HepG2 (cell line): Measurements from ENCODE around the gene CARMIL3. TPM values are rescaled to one million over a fixed set of nuclear protein-coding genes. Genes with fewer than 3 reads are reported as not detected.

Experiments used
- CEBPG ChIP-seq: IDR thresholded peaks from 2 replicates; pipeline ENCODE4 v1.6.1; 2016
- KLF6 ChIP-seq: IDR thresholded peaks from 2 replicates; pipeline ENCODE4 v1.8.0; 2016; ENCODE audit warnings: missing biosample characterization, missing genetic modification reagents
- MTA3 ChIP-seq: sonication (generic); formaldehyde crosslinking; IDR thresholded peaks from 2 replicates; pipeline ENCODE4 v1.4.0; 2020; ENCODE audit warnings: missing genetic modification reagents
- NAIF1 ChIP-seq: sonication (generic); formaldehyde crosslinking; IDR thresholded peaks from 2 replicates; pipeline ENCODE4 v1.5.0; 2020; ENCODE audit warnings: mild to moderate bottlenecking, missing genetic modification reagents, borderline replicate concordance
- NFE2L1 ChIP-seq: sonication (generic); formaldehyde crosslinking; IDR thresholded peaks from 2 replicates; pipeline ENCODE4 v1.4.0; 2020; ENCODE audit warnings: missing genetic modification reagents, mild to moderate bottlenecking, borderline replicate concordance
- PITX1 ChIP-seq: sonication (generic); formaldehyde crosslinking; IDR thresholded peaks from 2 replicates; pipeline ENCODE4 v1.5.1; 2020; ENCODE audit warnings: mild to moderate bottlenecking, missing genetic modification reagents
- SMAD9 ChIP-seq: sonication (generic); formaldehyde crosslinking; IDR thresholded peaks from 2 replicates; pipeline ENCODE4 v1.5.1; 2020; ENCODE audit warnings: mild to moderate bottlenecking, missing genetic modification reagents
- SNAI1 ChIP-seq: sonication (generic); formaldehyde crosslinking; IDR thresholded peaks from 2 replicates; pipeline ENCODE4 v1.5.0; 2020; ENCODE audit warnings: mild to moderate bottlenecking, missing genetic modification reagents, borderline replicate concordance
- ZKSCAN1 ChIP-seq: fragments of 150-350 bp; IDR thresholded peaks from 2 replicates; pipeline ENCODE4 v1.6.1; 2014; ENCODE audit warnings: low read length
- ZNF230 ChIP-seq: sonication (generic); formaldehyde crosslinking; IDR thresholded peaks from 2 replicates; pipeline ENCODE4 v1.4.0; 2020; ENCODE audit warnings: mild to moderate bottlenecking, missing genetic modification reagents
- ZNF234 ChIP-seq: sonication (generic); formaldehyde crosslinking; conservative IDR thresholded peaks from 2 replicates; pipeline ENCODE4 v1.5.1; 2020; ENCODE audit warnings: mild to moderate bottlenecking, missing genetic modification reagents
- ZNF652 ChIP-seq: IDR thresholded peaks from 2 replicates; pipeline ENCODE4 v1.6.1; 2016; ENCODE audit warnings: low read depth, borderline replicate concordance
- polyA plus RNA-seq, 8 experiments: library from polyadenylated mRNA; depleted of rRNA in 3 of 8; stranded (reverse) in 7 of 8; unstranded in 1 of 8; fragments of >200 nt; fragmentation: Illumina TruSeq in 4 of 8; extraction: Trizol in 4 of 8; gene quantifications; 2 replicates each; pipeline versions ENCODE4 v1.2.1 to v1.2.3, GENCODE V29; 2011 to 2016; ENCODE audit warnings: low read depth in 4 of 8, missing spikeins in 1 of 8, mixed read lengths in 1 of 8; ENCODE audit not compliant: insufficient read depth in 1 of 8
- total RNA-seq, 5 experiments: library from RNA; depleted of rRNA; stranded (reverse); fragments of >200 nt; fragmentation: Illumina TruSeq; extraction: Trizol; gene quantifications; 2 replicates each; pipeline ENCODE4 v1.2.3, GENCODE V29; 2016; ENCODE audit warnings: low read depth in 1 of 5
- TF ChIP-seq, protein P1 (sequence below), 2 experiments: fragments of 450-650 bp in 1 of 2; sonication (generic) in 1 of 2; formaldehyde crosslinking in 1 of 2; IDR thresholded peaks; 2 replicates each; pipeline versions ENCODE4 v1.6.1 to v1.8.0; 2016 to 2022; ENCODE audit warnings: antibody characterized with exemption in 1 of 2, mild to moderate bottlenecking in 1 of 2, missing genetic modification reagents in 1 of 2
- TF ChIP-seq, protein P2 (sequence below): sonication (generic); formaldehyde crosslinking; IDR thresholded peaks from 2 replicates; pipeline ENCODE4 v1.4.0; 2020; ENCODE audit warnings: mild to moderate bottlenecking, missing genetic modification reagents
- TF ChIP-seq, protein P3 (sequence below): sonication (generic); formaldehyde crosslinking; IDR thresholded peaks from 2 replicates; pipeline ENCODE4 v1.5.1; 2020; ENCODE audit warnings: missing genetic modification reagents, mild to moderate bottlenecking, borderline replicate concordance

The CARMIL3 gene
- total and polyA plus RNA-seq, 2 of the 13 experiments (the other 11 are each of a cell fraction or from before 2014, with no cell fraction given): 0.27 to 0.55 TPM

DNA sequence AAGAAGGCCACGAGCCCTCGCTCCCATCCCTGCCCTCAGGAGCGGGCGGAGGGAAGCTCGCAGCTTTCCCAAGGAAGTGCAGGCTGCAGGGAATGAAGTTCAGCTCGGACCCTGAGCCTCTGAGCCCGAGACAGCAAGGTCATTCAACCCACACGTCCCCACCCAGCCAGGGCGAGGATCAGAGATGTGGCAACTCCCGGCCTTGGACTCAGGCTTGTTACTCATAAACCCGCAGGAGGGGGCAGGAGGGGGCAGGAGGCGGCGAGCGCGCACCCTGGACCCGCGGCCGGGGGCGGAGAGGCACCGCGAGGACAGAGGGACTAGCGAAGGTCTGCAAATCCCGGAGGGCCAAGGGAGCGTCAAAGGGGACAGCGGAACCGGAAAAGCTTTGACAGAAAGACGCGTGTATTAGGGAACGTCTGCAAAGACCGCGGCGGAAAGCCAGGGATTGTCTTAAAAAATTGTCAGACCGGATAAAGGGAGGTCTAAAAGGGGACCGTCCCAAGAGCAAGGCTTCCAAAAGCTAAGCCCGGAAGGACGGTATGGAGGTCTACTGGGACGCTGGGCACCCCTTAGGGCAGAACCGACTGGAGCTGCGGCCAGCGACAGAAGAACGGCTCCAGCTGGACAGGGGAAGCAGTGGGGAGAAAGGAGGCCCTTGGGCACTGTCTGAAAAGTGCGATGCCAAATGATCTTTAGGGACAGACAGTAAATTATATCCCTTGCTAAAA lies 62.2 kb downstream of the CARMIL3 start (continued):
- peak; percentile 93 for TF ChIP-seq ZNF234 (CRISPR knock-in tag)
- peak; percentile 99 for TF ChIP-seq PITX1 (CRISPR knock-in tag)
- peak; percentile 98 for TF ChIP-seq ZNF230 (CRISPR knock-in tag)
- no peak for TF ChIP-seq NAIF1 (CRISPR knock-in tag)
- TF ChIP-seq, protein P1, sequence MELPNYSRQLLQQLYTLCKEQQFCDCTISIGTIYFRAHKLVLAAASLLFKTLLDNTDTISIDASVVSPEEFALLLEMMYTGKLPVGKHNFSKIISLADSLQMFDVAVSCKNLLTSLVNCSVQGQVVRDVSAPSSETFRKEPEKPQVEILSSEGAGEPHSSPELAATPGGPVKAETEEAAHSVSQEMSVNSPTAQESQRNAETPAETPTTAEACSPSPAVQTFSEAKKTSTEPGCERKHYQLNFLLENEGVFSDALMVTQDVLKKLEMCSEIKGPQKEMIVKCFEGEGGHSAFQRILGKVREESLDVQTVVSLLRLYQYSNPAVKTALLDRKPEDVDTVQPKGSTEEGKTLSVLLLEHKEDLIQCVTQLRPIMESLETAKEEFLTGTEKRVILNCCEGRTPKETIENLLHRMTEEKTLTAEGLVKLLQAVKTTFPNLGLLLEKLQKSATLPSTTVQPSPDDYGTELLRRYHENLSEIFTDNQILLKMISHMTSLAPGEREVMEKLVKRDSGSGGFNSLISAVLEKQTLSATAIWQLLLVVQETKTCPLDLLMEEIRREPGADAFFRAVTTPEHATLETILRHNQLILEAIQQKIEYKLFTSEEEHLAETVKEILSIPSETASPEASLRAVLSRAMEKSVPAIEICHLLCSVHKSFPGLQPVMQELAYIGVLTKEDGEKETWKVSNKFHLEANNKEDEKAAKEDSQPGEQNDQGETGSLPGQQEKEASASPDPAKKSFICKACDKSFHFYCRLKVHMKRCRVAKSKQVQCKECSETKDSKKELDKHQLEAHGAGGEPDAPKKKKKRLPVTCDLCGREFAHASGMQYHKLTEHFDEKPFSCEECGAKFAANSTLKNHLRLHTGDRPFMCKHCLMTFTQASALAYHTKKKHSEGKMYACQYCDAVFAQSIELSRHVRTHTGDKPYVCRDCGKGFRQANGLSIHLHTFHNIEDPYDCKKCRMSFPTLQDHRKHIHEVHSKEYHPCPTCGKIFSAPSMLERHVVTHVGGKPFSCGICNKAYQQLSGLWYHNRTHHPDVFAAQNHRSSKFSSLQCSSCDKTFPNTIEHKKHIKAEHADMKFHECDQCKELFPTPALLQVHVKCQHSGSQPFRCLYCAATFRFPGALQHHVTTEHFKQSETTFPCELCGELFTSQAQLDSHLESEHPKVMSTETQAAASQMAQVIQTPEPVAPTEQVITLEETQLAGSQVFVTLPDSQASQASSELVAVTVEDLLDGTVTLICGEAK (IDR thresholded peaks at IDR 0.05): no peak; the same call in 1 of the 2 replicates
- TF ChIP-seq, protein P1 (CRISPR knock-in tag; IDR thresholded peaks at IDR 0.05): peak; percentile 81; the same call in 1 of the 2 replicates
- TF ChIP-seq, protein P2, sequence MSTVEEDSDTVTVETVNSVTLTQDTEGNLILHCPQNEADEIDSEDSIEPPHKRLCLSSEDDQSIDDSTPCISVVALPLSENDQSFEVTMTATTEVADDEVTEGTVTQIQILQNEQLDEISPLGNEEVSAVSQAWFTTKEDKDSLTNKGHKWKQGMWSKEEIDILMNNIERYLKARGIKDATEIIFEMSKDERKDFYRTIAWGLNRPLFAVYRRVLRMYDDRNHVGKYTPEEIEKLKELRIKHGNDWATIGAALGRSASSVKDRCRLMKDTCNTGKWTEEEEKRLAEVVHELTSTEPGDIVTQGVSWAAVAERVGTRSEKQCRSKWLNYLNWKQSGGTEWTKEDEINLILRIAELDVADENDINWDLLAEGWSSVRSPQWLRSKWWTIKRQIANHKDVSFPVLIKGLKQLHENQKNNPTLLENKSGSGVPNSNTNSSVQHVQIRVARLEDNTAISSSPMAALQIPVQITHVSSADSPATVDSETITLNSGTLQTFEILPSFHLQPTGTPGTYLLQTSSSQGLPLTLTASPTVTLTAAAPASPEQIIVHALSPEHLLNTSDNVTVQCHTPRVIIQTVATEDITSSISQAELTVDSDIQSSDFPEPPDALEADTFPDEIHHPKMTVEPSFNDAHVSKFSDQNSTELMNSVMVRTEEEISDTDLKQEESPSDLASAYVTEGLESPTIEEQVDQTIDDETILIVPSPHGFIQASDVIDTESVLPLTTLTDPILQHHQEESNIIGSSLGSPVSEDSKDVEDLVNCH: peak; percentile 10; the same call in 1 of the 2 replicates
- peak; percentile 99 for TF ChIP-seq KLF6 (CRISPR knock-in tag)
- TF ChIP-seq ZNF652: peak; percentile 77
- no peak for TF ChIP-seq NFE2L1 (CRISPR knock-in tag)
- peak; percentile 99 for TF ChIP-seq CEBPG
- TF ChIP-seq ZKSCAN1: peak; percentile 62
- TF ChIP-seq MTA3: 0 out of 2 replicates have a peak, but pooled peaks have one; percentile 25
- peak; percentile 40; the same call in 1 of the 2 replicates for TF ChIP-seq SNAI1 (CRISPR knock-in tag)
- peak; percentile 78; the same call in 1 of the 2 replicates for TF ChIP-seq SMAD9
- TF ChIP-seq, protein P3, sequence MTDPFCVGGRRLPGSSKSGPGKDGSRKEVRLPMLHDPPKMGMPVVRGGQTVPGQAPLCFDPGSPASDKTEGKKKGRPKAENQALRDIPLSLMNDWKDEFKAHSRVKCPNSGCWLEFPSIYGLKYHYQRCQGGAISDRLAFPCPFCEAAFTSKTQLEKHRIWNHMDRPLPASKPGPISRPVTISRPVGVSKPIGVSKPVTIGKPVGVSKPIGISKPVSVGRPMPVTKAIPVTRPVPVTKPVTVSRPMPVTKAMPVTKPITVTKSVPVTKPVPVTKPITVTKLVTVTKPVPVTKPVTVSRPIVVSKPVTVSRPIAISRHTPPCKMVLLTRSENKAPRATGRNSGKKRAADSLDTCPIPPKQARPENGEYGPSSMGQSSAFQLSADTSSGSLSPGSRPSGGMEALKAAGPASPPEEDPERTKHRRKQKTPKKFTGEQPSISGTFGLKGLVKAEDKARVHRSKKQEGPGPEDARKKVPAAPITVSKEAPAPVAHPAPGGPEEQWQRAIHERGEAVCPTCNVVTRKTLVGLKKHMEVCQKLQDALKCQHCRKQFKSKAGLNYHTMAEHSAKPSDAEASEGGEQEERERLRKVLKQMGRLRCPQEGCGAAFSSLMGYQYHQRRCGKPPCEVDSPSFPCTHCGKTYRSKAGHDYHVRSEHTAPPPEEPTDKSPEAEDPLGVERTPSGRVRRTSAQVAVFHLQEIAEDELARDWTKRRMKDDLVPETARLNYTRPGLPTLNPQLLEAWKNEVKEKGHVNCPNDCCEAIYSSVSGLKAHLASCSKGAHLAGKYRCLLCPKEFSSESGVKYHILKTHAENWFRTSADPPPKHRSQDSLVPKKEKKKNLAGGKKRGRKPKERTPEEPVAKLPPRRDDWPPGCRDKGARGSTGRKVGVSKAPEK: no peak
